HepG2 (cell line): ENCODE results near the gene COQ9. TPM values are rescaled to one million over a fixed set of nuclear protein-coding genes. Genes with fewer than 3 reads are reported as not detected.

Experiments used
- KAT2B ChIP-seq: fragments of 150-350 bp; IDR thresholded peaks from 2 replicates; pipeline ENCODE4 v1.6.1; 2014; ENCODE audit warnings: low read depth, low read length, borderline replicate concordance
- POLR2G ChIP-seq: fragments of 200-400 bp; formaldehyde crosslinking; IDR thresholded peaks from 2 replicates; pipeline ENCODE4 v1.6.1; 2018; ENCODE audit warnings: mild to moderate bottlenecking, low read depth, low read length, moderate library complexity
- SMAD1 ChIP-seq: sonication (generic); formaldehyde crosslinking; IDR thresholded peaks from 2 replicates; pipeline ENCODE4 v1.4.0; 2020; ENCODE audit warnings: missing genetic modification reagents, low read depth, mild to moderate bottlenecking, borderline replicate concordance
- SOX6 ChIP-seq, 2 experiments: fragments of 450-650 bp in 1 of 2; sonication (generic) in 1 of 2; formaldehyde crosslinking in 1 of 2; IDR thresholded peaks; 2 replicates each; pipeline versions ENCODE4 v1.4.0 to v1.6.1; 2017 to 2020; ENCODE audit warnings: antibody characterized with exemption in 1 of 2, mild to moderate bottlenecking in 1 of 2, missing genetic modification reagents in 1 of 2
- TBL1XR1 ChIP-seq: fragments of 150-350 bp; IDR thresholded peaks from 2 replicates; pipeline ENCODE4 v1.6.1; 2014; ENCODE audit warnings: borderline replicate concordance, low read length; ENCODE audit not compliant: partially characterized antibody
- ZNF292 ChIP-seq: sonication (generic); formaldehyde crosslinking; IDR thresholded peaks from 2 replicates; pipeline ENCODE4 v1.8.1; 2022; ENCODE audit warnings: mild to moderate bottlenecking, low read depth, missing genetic modification reagents, borderline replicate concordance
- ZNF460 ChIP-seq: sonication (generic); formaldehyde crosslinking; IDR thresholded peaks from 2 replicates; pipeline ENCODE4 v1.5.1; 2020; ENCODE audit warnings: missing genetic modification reagents, mild to moderate bottlenecking, borderline replicate concordance
- ZNF564 ChIP-seq: sonication (generic); formaldehyde crosslinking; IDR thresholded peaks from 2 replicates; pipeline ENCODE4 v1.8.1; 2023; ENCODE audit warnings: mild to moderate bottlenecking, missing genetic modification reagents
- ZSCAN20 ChIP-seq: sonication (generic); formaldehyde crosslinking; IDR thresholded peaks from 2 replicates; pipeline ENCODE4 v1.4.0; 2020; ENCODE audit warnings: missing genetic modification reagents, mild to moderate bottlenecking, borderline replicate concordance
- polyA plus RNA-seq, 8 experiments: library from polyadenylated mRNA; depleted of rRNA in 3 of 8; stranded (reverse) in 7 of 8; unstranded in 1 of 8; fragments of >200 nt; fragmentation: Illumina TruSeq in 4 of 8; extraction: Trizol in 4 of 8; gene quantifications; 2 replicates each; pipeline versions ENCODE4 v1.2.1 to v1.2.3, GENCODE V29; 2011 to 2016; ENCODE audit warnings: low read depth in 4 of 8, missing spikeins in 1 of 8, mixed read lengths in 1 of 8; ENCODE audit not compliant: insufficient read depth in 1 of 8
- total RNA-seq, 5 experiments: library from RNA; depleted of rRNA; stranded (reverse); fragments of >200 nt; fragmentation: Illumina TruSeq; extraction: Trizol; gene quantifications; 2 replicates each; pipeline ENCODE4 v1.2.3, GENCODE V29; 2016; ENCODE audit warnings: low read depth in 1 of 5
- TF ChIP-seq, protein P1 (sequence below), 2 experiments: sonication (generic) in 1 of 2; formaldehyde crosslinking in 1 of 2; IDR thresholded peaks; 2 replicates each; pipeline versions ENCODE4 v1.6.1 to v1.9.0; 2014 to 2022; ENCODE audit warnings: antibody characterized with exemption in 1 of 2, borderline replicate concordance in 1 of 2, inconsistent platforms in 1 of 2, low read depth in 1 of 2, missing genetic modification reagents in 1 of 2
- TF ChIP-seq, protein P2 (sequence below): IDR thresholded peaks from 2 replicates; pipeline ENCODE4 v1.6.1; 2016; ENCODE audit warnings: low read depth
- TF ChIP-seq, protein P3 (sequence below): sonication (generic); formaldehyde crosslinking; IDR thresholded peaks from 2 replicates; pipeline ENCODE4 v1.8.0; 2022; ENCODE audit warnings: mild to moderate bottlenecking, missing genetic modification reagents; ENCODE audit not compliant: insufficient replicate concordance
- TF ChIP-seq, protein P4 (sequence below): sonication (generic); formaldehyde crosslinking; IDR thresholded peaks from 2 replicates; pipeline ENCODE4 v1.4.0; 2020; ENCODE audit warnings: mild to moderate bottlenecking, missing genetic modification reagents

Gene COQ9
- total and polyA plus RNA-seq, 2 of the 13 experiments (the other 11 are each of a cell fraction or from before 2014, with no cell fraction given): 57.5 to 108 TPM

DNA sequence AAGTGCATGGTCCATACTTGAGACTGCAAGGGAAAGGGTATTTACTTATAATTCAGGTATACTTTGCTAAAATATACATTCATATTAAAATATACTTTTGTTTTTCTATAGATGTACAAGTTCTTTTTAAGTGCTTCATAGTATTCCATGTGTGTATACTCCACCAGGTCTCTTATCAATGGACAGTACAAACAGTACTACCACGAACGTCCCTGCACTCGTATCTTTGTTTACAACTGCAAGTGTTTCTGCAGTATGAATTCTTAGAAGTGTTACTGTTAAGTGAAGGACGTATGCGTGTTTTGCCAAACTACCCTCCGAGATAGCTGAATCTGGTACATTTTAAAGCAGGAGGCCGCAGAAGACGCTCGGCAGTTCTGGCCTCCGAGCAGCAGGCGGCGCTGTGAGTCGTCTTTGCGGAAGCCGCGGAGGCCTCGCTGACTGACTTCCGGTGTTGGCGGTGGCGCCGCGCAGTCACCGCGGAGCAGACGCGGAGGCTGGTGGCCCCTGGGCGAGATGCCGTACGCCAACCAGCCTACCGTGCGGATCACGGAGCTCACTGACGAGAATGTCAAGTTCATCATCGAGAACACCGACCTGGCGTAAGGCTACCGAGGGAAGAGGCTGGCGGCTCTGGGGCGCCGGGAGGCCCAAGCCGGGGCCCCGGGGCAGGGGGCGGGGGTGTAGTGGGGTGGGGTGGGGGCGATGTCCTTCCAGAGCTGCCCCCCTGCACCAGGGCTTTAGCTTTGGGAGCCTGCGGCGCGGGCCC, 15.1 kb downstream of the COQ9 start, which contains the start of gene POLR2C (continued):
- TF ChIP-seq, protein P1, sequence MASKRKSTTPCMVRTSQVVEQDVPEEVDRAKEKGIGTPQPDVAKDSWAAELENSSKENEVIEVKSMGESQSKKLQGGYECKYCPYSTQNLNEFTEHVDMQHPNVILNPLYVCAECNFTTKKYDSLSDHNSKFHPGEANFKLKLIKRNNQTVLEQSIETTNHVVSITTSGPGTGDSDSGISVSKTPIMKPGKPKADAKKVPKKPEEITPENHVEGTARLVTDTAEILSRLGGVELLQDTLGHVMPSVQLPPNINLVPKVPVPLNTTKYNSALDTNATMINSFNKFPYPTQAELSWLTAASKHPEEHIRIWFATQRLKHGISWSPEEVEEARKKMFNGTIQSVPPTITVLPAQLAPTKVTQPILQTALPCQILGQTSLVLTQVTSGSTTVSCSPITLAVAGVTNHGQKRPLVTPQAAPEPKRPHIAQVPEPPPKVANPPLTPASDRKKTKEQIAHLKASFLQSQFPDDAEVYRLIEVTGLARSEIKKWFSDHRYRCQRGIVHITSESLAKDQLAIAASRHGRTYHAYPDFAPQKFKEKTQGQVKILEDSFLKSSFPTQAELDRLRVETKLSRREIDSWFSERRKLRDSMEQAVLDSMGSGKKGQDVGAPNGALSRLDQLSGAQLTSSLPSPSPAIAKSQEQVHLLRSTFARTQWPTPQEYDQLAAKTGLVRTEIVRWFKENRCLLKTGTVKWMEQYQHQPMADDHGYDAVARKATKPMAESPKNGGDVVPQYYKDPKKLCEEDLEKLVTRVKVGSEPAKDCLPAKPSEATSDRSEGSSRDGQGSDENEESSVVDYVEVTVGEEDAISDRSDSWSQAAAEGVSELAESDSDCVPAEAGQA (IDR thresholded peaks at IDR 0.05; ENCODE audit: low read depth): peak; percentile 87
- TF ChIP-seq, protein P1 (CRISPR knock-in tag; IDR thresholded peaks at IDR 0.05; ENCODE audit: borderline replicate concordance): no peak
- TF ChIP-seq ZNF460 (CRISPR knock-in tag) (no peak), SOX6 (IDR thresholded peaks at IDR 0.05) (no peak), SOX6 (CRISPR knock-in tag; IDR thresholded peaks at IDR 0.05) (peak; percentile 68), ZNF564 (CRISPR knock-in tag) (no peak; the same call in 1 of the 2 replicates), ZNF292 (CRISPR knock-in tag) (no peak), KAT2B (no peak), ZSCAN20 (CRISPR knock-in tag) (peak; percentile 80; the same call in 1 of the 2 replicates), TBL1XR1 (peak; percentile 22), POLR2G (peak; percentile 99), SMAD1 (CRISPR knock-in tag) (peak; percentile 92; the same call in 1 of the 2 replicates)
- TF ChIP-seq, protein P2, sequence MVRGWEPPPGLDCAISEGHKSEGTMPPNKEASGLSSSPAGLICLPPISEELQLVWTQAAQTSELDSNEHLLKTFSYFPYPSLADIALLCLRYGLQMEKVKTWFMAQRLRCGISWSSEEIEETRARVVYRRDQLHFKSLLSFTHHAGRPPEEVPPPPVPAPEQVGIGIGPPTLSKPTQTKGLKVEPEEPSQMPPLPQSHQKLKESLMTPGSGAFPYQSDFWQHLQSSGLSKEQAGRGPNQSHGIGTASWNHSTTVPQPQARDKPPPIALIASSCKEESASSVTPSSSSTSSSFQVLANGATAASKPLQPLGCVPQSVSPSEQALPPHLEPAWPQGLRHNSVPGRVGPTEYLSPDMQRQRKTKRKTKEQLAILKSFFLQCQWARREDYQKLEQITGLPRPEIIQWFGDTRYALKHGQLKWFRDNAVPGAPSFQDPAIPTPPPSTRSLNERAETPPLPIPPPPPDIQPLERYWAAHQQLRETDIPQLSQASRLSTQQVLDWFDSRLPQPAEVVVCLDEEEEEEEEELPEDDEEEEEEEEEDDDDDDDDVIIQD (CRISPR knock-in tag): peak; percentile 73; the same call in 1 of the 2 replicates
- TF ChIP-seq, protein P3, sequence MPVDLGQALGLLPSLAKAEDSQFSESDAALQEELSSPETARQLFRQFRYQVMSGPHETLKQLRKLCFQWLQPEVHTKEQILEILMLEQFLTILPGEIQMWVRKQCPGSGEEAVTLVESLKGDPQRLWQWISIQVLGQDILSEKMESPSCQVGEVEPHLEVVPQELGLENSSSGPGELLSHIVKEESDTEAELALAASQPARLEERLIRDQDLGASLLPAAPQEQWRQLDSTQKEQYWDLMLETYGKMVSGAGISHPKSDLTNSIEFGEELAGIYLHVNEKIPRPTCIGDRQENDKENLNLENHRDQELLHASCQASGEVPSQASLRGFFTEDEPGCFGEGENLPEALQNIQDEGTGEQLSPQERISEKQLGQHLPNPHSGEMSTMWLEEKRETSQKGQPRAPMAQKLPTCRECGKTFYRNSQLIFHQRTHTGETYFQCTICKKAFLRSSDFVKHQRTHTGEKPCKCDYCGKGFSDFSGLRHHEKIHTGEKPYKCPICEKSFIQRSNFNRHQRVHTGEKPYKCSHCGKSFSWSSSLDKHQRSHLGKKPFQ (CRISPR knock-in tag): peak; percentile 66
- TF ChIP-seq, protein P4, sequence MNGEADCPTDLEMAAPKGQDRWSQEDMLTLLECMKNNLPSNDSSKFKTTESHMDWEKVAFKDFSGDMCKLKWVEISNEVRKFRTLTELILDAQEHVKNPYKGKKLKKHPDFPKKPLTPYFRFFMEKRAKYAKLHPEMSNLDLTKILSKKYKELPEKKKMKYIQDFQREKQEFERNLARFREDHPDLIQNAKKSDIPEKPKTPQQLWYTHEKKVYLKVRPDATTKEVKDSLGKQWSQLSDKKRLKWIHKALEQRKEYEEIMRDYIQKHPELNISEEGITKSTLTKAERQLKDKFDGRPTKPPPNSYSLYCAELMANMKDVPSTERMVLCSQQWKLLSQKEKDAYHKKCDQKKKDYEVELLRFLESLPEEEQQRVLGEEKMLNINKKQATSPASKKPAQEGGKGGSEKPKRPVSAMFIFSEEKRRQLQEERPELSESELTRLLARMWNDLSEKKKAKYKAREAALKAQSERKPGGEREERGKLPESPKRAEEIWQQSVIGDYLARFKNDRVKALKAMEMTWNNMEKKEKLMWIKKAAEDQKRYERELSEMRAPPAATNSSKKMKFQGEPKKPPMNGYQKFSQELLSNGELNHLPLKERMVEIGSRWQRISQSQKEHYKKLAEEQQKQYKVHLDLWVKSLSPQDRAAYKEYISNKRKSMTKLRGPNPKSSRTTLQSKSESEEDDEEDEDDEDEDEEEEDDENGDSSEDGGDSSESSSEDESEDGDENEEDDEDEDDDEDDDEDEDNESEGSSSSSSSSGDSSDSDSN (CRISPR knock-in tag): peak; percentile 92
